HCT116 (cell line): ENCODE results near the gene GNA12. TPM values are rescaled to one million over a fixed set of nuclear protein-coding genes. Genes with fewer than 3 reads are reported as not detected.

Experiments
- ATAC-seq: fragments of 200-7000 bp; cut with Tn5 transposase; 2 replicates; pipeline ENCODE4 v1.9.1; 2020; ENCODE audit warnings: mild to moderate bottlenecking, moderate library complexity
- BruUV-seq: library from RNA; stranded (reverse); fragments of 400-500 nt; replicated peaks from 2 replicates; lab custom pipeline; 2021; lab: Mats Ljungman, UMichigan
- CTCF ChIA-PET: fragments of 300-600 bp; sonication (Branson Sonifier 250); formaldehyde crosslinking; loops from one replicate; lab custom pipeline; 2021; ENCODE audit warnings: antibody characterized with exemption; lab: Charles Lee
- POLR2A ChIA-PET: fragments of 300-600, 350-600 bp; sonication (Branson Sonifier 250); formaldehyde crosslinking; loops from one replicate; lab custom pipeline; 2021; ENCODE audit warnings: antibody characterized with exemption; lab: Charles Lee
- RAD21 ChIA-PET, 2 experiments: fragments of 300-600 bp; sonication (Branson Sonifier 250); formaldehyde crosslinking; loops; one replicate each; lab custom pipeline; 2023; ENCODE audit warnings: low total read pairs in 2 of 2; ENCODE audit not compliant: uncharacterized antibody in 2 of 2, unreplicated experiment in 2 of 2, low non-redundant PET in 1 of 2; lab: Charles Lee
- DNase-seq: peaks from one replicate; pipeline ENCODE4 v3.0.0-alpha.2; 2010; ENCODE audit warnings: low read depth, low spot score
- H2AFZ ChIP-seq: fragments of 200-600 bp; shearing (Covaris generic), sonication (generic); 2 replicates; pipeline ENCODE4 v1.6.1; 2017; ENCODE audit warnings: low read depth, mixed run types, mixed read lengths, antibody characterized with exemption, low read length; ENCODE audit not compliant: poor library complexity, severe bottlenecking
- H3K27ac ChIP-seq: 2 replicates; pipeline ENCODE4 v1.5.1; 2012; ENCODE audit warnings: low read depth, low read length
- H3K27me3 ChIP-seq: fragments of 200-600 bp; sonication (generic); 2 replicates; pipeline ENCODE4 v1.6.1; 2016; ENCODE audit warnings: mixed run types, low read length, mixed read lengths; ENCODE audit not compliant: insufficient read depth
- H3K36me3 ChIP-seq, 2 experiments: fragments of 200-500 bp in 1 of 2; fragments of 200-600 bp in 1 of 2; sonication (Bioruptor generic) in 1 of 2; sonication (generic) in 1 of 2; 2 replicates each; pipeline versions ENCODE4 v1.5.1 to v1.6.1; 2014 to 2016; ENCODE audit warnings: low read length in 2 of 2, inconsistent platforms in 1 of 2, mixed read lengths in 1 of 2, mixed run types in 1 of 2; ENCODE audit not compliant: insufficient read depth in 2 of 2, control insufficient read depth in 1 of 2
- H3K4me1 ChIP-seq, 2 experiments: fragments of 200-600 bp in 1 of 2; sonication (generic) in 1 of 2; 2 replicates each; pipeline versions ENCODE4 v1.5.1 to v1.6.1; 2012 to 2017; ENCODE audit warnings: low read length in 2 of 2, inconsistent platforms in 1 of 2, mild to moderate bottlenecking in 1 of 2, mixed read lengths in 1 of 2, mixed run types in 1 of 2, moderate library complexity in 1 of 2; ENCODE audit not compliant: insufficient read depth in 2 of 2, control insufficient read depth in 1 of 2
- H3K4me2 ChIP-seq: fragments of 200-600 bp; sonication (generic); 2 replicates; pipeline ENCODE4 v1.6.1; 2017; ENCODE audit warnings: mixed run types, low read length, mixed read lengths
- H3K4me3 ChIP-seq, 2 experiments: fragments of 200-600 bp in 1 of 2; sonication (generic) in 1 of 2; replicated peaks in 1 of 2; 2 replicates each; pipeline ENCODE4 v1.5.1; 2011 to 2016; ENCODE audit warnings: low read length in 2 of 2, control low read depth in 1 of 2, low read depth in 1 of 2, mild to moderate bottlenecking in 1 of 2, mixed read lengths in 1 of 2, mixed run types in 1 of 2
- H3K79me2 ChIP-seq: fragments of 200-600 bp; sonication (generic); 2 replicates; pipeline ENCODE4 v1.6.1; 2017; ENCODE audit warnings: mild to moderate bottlenecking, mixed run types, low read length, moderate library complexity, mixed read lengths; ENCODE audit not compliant: insufficient read depth
- H3K9ac ChIP-seq: fragments of 200-600 bp; sonication (generic); 2 replicates; pipeline ENCODE4 v1.6.1; 2016; ENCODE audit warnings: low read length, mixed read lengths
- H3K9me2 ChIP-seq: fragments of 200-600 bp; sonication (generic), shearing (Covaris generic); 2 replicates; pipeline ENCODE4 v1.6.1; 2017; ENCODE audit warnings: mixed run types, mild to moderate bottlenecking, moderate library complexity; ENCODE audit not compliant: insufficient read depth
- H3K9me3 ChIP-seq, 2 experiments: fragments of 200-500 bp in 1 of 2; fragments of 200-600 bp in 1 of 2; sonication (Bioruptor generic) in 1 of 2; sonication (generic) in 1 of 2; 2 replicates each; pipeline ENCODE4 v1.6.1; 2014 to 2017; ENCODE audit warnings: low read length in 2 of 2, mixed read lengths in 2 of 2, inconsistent platforms in 1 of 2, low read depth in 1 of 2, mild to moderate bottlenecking in 1 of 2, mixed run types in 1 of 2, moderate library complexity in 1 of 2; ENCODE audit not compliant: control insufficient read depth in 1 of 2, insufficient read depth in 1 of 2
- H4K20me1 ChIP-seq: fragments of 200-600 bp; sonication (generic), shearing (Covaris generic); 2 replicates; pipeline ENCODE4 v1.6.1; 2017; ENCODE audit warnings: mixed run types, mild to moderate bottlenecking, moderate library complexity; ENCODE audit not compliant: insufficient read depth
- CTCF ChIP-seq, 3 experiments: fragments of 200-600 bp in 1 of 3; sonication (generic) in 1 of 3; IDR thresholded peaks in 2 of 3; conservative IDR thresholded peaks in 1 of 3; 2 replicates each; pipeline ENCODE4 v1.5.1; 2012 to 2017; ENCODE audit warnings: low read depth in 2 of 3, low read length in 2 of 3, antibody characterized with exemption in 1 of 3, borderline replicate concordance in 1 of 3, control low read depth in 1 of 3, mild to moderate bottlenecking in 1 of 3, mixed read lengths in 1 of 3, mixed run types in 1 of 3, moderate library complexity in 1 of 3; ENCODE audit not compliant: insufficient read depth in 1 of 3
- ZBTB33 ChIP-seq: IDR thresholded peaks from 2 replicates; pipeline ENCODE4 v1.6.1; 2011; ENCODE audit warnings: mild to moderate bottlenecking, low read length, moderate library complexity; ENCODE audit not compliant: insufficient replicate concordance; ENCODE audit errors: extremely low read depth
- intact Hi-C: fragments of 100-400 bp; cut with micrococcal nuclease; formaldehyde crosslinking; loops from 2 replicates; pipeline ENCODE4 v1.10.0; 2022
- total RNA-seq: library from RNA; stranded (reverse); gene quantifications from one replicate; pipeline ENCODE4 v1.2.1, GENCODE V29; 2021; ENCODE audit not compliant: unreplicated experiment

GNA12 gene
- total RNA-seq, 1 experiment from 2014 or later: 32.6 TPM

GRCh38 chr7:2804227-2804763 lies 39.8 kb downstream of the GNA12 start:
- RAD21 ChIA-PET: no interaction called here
- H3K4me1 ChIP-seq: peaks cover 20 to 26% of the 10 kb centered on the region in 2 experiments
- H4K20me1 ChIP-seq: peaks cover 6% of the 10 kb centered on the region; the same call in 1 of the 2 replicates
- 0 out of 2 replicates have a peak, but pooled peaks have one; percentile 47 for ATAC-seq
- no TSS peak for BruUV-seq
- intact Hi-C loops: no loop called here
- H3K79me2 ChIP-seq: peaks cover 73% of the 10 kb centered on the region
- peak in 2 of 3 experiments; percentile 12 to 37; a peak in 2 of 6 replicates for TF ChIP-seq CTCF (IDR thresholded peaks at IDR 0.05 in 2 of 3, conservative IDR thresholded peaks at IDR 0.05 in 1 of 3; ENCODE audit: borderline replicate concordance in 1 of 3, insufficient read depth in 1 of 3, low read depth in 2 of 3, low read length in 2 of 3)
- TF ChIP-seq ZBTB33: no peak
- TF ChIP-seq, all 23 proteins: peak for 1
- H3K27ac ChIP-seq: no peak overlapping the region
- no peaks in the 10 kb centered on the region for H3K9me2 ChIP-seq
- ChIA-PET CTCF (interaction anchor here (0.6 kb wide), 1 partner anchor 60 kb away, joined by 3 read pairs; no protein-coding TSS in a partner anchor), POLR2A (interaction anchor here (0.8 kb wide), 1 partner anchor 26 kb away, joined by 3 read pairs; no protein-coding TSS in a partner anchor)
- no peaks in the 10 kb centered on the region for H3K9me3 ChIP-seq
- H3K36me3 ChIP-seq: no peaks in the 10 kb centered on the region
- H2AFZ ChIP-seq: no peak overlapping the region
- no peak overlapping the region for H3K9ac ChIP-seq
- no peak overlapping the region for H3K4me2 ChIP-seq
- no peak overlapping the region for H3K4me3 ChIP-seq
- DNase-seq: no peak
- no peaks in the 10 kb centered on the region for H3K27me3 ChIP-seq
